Sigmoid colon (tissue), 7 donors: ENCODE data around the gene TBC1D19. TPM values are rescaled to one million over a fixed set of nuclear protein-coding genes. Genes with fewer than 3 reads are reported as not detected.

Experiments
- DNase-seq: peaks from one replicate; pipeline ENCODE4 v3.0.0-alpha.2; 2019
- H3K27ac ChIP-seq, 4 donors: fragments of 200-600 bp; sonication (generic); one replicate each; pipeline ENCODE4 v1.5.1; 2016 to 2019; ENCODE audit warnings: mild to moderate bottlenecking in 1 of 4
- H3K27me3 ChIP-seq, 3 donors: fragments of 200-600 bp; sonication (generic); one replicate each; pipeline ENCODE4 v1.5.1; 2019; ENCODE audit warnings: mild to moderate bottlenecking in 1 of 3
- H3K36me3 ChIP-seq, 4 donors: fragments of 200-600 bp; sonication (generic); one replicate each; pipeline ENCODE4 v1.5.1; 2016 to 2019
- H3K4me1 ChIP-seq, 4 donors: fragments of 200-600 bp; sonication (generic); one replicate each; pipeline ENCODE4 v1.5.1; 2017 to 2019
- H3K4me3 ChIP-seq, 4 donors: fragments of 200-600 bp; sonication (generic); one replicate each; pipeline ENCODE4 v1.5.1; 2017 to 2019; ENCODE audit warnings: mild to moderate bottlenecking in 2 of 4, moderate library complexity in 1 of 4
- H3K9me3 ChIP-seq, 4 donors: fragments of 200-600 bp in 3 of 4; sonication (generic) in 3 of 4; one replicate each; pipeline versions ENCODE4 v1.5.1 to v1.6.1; 2013 to 2019
- CTCF ChIP-seq, 4 experiments: fragments of 450-650 bp in 3 of 4; fragments of 200-600 bp in 1 of 4; IDR thresholded peaks; one replicate each; pipeline ENCODE4 v1.5.1; 2016 to 2019; ENCODE audit warnings: antibody characterized with exemption in 4 of 4, mild to moderate bottlenecking in 3 of 4, moderate library complexity in 2 of 4
- EP300 ChIP-seq, 4 donors: sonication (generic); formaldehyde crosslinking; IDR thresholded peaks; one replicate each; pipeline ENCODE4 v1.6.1; 2017; ENCODE audit warnings: antibody characterized with exemption in 4 of 4
- POLR2A ChIP-seq, 2 donors: fragments of 450-650 bp; IDR thresholded peaks; one replicate each; pipeline ENCODE4 v1.6.1; 2016; ENCODE audit warnings: antibody characterized with exemption in 2 of 2, mild to moderate bottlenecking in 2 of 2, moderate library complexity in 2 of 2
- POLR2AphosphoS5 ChIP-seq, 4 donors: sonication (generic); formaldehyde crosslinking; IDR thresholded peaks; one replicate each; pipeline ENCODE4 v1.6.1; 2017; ENCODE audit warnings: antibody characterized with exemption in 4 of 4
- WGBS, 2 donors: extraction: QIAGEN DNeasy Blood & Tissue Kit; methylation state at CpG; one replicate each; pipeline ENCODE4 v1.1.7; 2013; 5-methylcytosine and 5-hydroxymethylcytosine counted together
- intact Hi-C: fragments of 100-400 bp; cut with DNase I; formaldehyde crosslinking; loops from one replicate; pipeline ENCODE4 v1.15.1; 2023
- polyA plus RNA-seq, 3 donors: library from polyadenylated mRNA; stranded (reverse); fragments of 200-250 nt; gene quantifications; one replicate each; pipeline ENCODE4 v1.2.3, GENCODE V29; 2013
- total RNA-seq, 4 donors: library from RNA; depleted of rRNA; stranded (reverse); fragments of >200 nt; gene quantifications; one replicate each; pipeline ENCODE4 v1.1.0, GENCODE V29; 2016
- donor health status: healthy with polysubstance abuse.
- donor health status: Bipolar disorder and iron deficiency.
- donor health status: healthy.

Gene TBC1D19
- total and polyA plus RNA-seq, 7 donors = 1.4 to 31.8 (median 21.6) TPM

GRCh38 chr4:26785312-26785711, 201.4 kb downstream of the TBC1D19 start:
- intact Hi-C loops = no loop called here
- Histone ChIP-seq H3K4me1 (peaks cover 0 to 17% (median 14%) of the 10 kb centered on the region in 4 donors), H3K27ac (no peak overlapping the region), H3K36me3 (no peaks in the 10 kb centered on the region), H3K27me3 (no peaks in the 10 kb centered on the region), H3K9me3 (no peaks in the 10 kb centered on the region), H3K4me3 (no peak overlapping the region)
- no peak for DNase-seq
- WGBS, 2 donors = 74 to 76% methylated on average over 4 of the region's 4 CpGs
- no peak for TF ChIP-seq CTCF (IDR thresholded peaks at IDR 0.05)
- TF ChIP-seq POLR2A (IDR thresholded peaks at IDR 0.05) = no peak
- no peak for TF ChIP-seq POLR2AphosphoS5 (IDR thresholded peaks at IDR 0.05)
- no peak for TF ChIP-seq EP300 (IDR thresholded peaks at IDR 0.05)

- no peak for DNase-seq
- no peaks in the 10 kb centered on the region for H3K9me3 ChIP-seq
- H3K27ac ChIP-seq = no peak overlapping the region
- no peaks in the 10 kb centered on the region for H3K36me3 ChIP-seq
- no peaks in the 10 kb centered on the region for H3K27me3 ChIP-seq
- no peak for TF ChIP-seq EP300 (IDR thresholded peaks at IDR 0.05)
- no peak for TF ChIP-seq POLR2A (IDR thresholded peaks at IDR 0.05)
- no peak for TF ChIP-seq POLR2AphosphoS5 (IDR thresholded peaks at IDR 0.05)
- TF ChIP-seq CTCF (IDR thresholded peaks at IDR 0.05) = no peak
- WGBS, 2 donors = 77 to 79% methylated on average over 2 of the region's 2 CpGs
- intact Hi-C loops = no loop called here
- H3K4me1 ChIP-seq = peaks cover 0 to 13% (median 11%) of the 10 kb centered on the region in 4 donors
- no peak overlapping the region for H3K4me3 ChIP-seq
Observed at GRCh38 chr4:26785810-26786209, 201.9 kb downstream of the TBC1D19 start.

DNA sequence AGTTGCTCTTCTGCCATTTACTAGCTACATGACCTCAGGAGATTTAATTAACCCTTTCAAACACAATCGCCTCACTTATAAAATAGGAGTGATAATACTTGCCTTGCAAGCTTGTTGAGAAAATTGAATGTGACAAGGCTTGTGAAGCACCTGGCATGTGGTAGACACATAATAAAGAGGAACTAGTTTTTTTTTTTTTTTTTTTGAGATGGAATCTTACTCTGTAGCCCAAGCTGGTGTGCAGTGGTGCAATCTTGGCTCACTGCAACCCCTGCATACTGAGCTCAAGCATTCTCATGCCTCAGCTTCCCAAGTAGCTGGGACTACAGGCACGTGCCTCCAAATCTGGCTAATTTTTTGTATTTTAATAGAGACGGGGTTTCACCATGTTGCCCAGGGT, 203.0 kb downstream of the TBC1D19 start:
- no peak for DNase-seq
- peaks cover 0 to 13% (median 11%) of the 10 kb centered on the region in 4 donors for H3K4me1 ChIP-seq
- no peak overlapping the region for H3K4me3 ChIP-seq
- TF ChIP-seq EP300 (IDR thresholded peaks at IDR 0.05) = no peak
- no peak for TF ChIP-seq CTCF (IDR thresholded peaks at IDR 0.05)
- no peak for TF ChIP-seq POLR2AphosphoS5 (IDR thresholded peaks at IDR 0.05)
- TF ChIP-seq POLR2A (IDR thresholded peaks at IDR 0.05) = no peak
- peak overlapping the region in 1 of 4 donors; percentile 7 for H3K27ac ChIP-seq
- no peaks in the 10 kb centered on the region for H3K9me3 ChIP-seq
- H3K36me3 ChIP-seq = no peaks in the 10 kb centered on the region
- intact Hi-C loops = no loop called here
- H3K27me3 ChIP-seq = no peaks in the 10 kb centered on the region
- 84 to 94% methylated on average over 3 of the region's 3 CpGs for WGBS, 2 donors

DNA sequence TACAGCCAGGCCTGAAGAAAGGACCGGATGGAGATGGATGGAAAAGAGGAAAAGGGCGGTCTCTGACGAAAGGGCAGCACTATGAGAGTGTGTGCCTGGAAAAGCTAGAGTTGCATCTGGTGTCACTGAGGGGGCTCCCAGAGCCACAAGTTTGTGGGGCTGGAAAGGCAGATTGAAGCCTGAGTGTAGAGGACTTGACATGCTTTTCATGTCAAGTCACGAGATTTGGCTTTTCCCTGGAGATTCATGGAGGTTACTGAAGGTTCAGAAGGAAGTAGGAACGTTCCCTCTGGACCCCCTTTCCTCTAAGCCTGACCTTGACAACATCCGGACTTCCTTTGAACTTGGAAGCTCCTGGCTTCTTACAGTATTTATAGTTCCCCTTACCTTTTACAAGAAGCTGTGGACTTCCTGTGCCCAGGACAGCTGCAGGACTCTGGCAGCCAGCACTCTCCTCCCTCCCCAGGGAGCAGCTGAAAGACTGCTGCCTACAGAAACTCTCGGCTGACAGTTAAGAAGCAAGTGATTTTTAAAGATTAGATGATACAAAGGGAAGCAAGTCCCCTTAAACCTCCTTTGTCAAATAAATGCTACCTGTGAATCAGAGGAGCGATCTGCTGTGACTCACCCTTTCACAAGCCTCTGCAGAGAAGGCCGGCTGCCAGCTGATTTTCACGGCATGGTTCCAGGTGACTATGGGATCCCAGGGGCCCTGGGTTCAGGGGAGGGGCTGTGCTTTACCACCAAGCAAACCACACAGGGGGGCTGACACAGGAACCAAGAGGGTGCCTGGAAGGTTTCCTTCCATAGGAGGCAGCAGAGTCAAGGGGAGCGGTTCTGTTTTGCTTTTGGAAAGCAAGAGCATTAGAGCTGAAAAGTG, 203.8 kb downstream of the TBC1D19 start:
- H3K36me3 ChIP-seq = no peaks in the 10 kb centered on the region
- no peaks in the 10 kb centered on the region for H3K27me3 ChIP-seq
- WGBS, 2 donors = 37 to 39% methylated on average over 11 of the region's 11 CpGs
- intact Hi-C loops = no loop called here
- peak overlapping the region in 3 of 4 donors; percentile 10 to 17 (median 11) for H3K27ac ChIP-seq
- no peak for TF ChIP-seq POLR2A (IDR thresholded peaks at IDR 0.05)
- no peak for TF ChIP-seq CTCF (IDR thresholded peaks at IDR 0.05)
- no peak for TF ChIP-seq EP300 (IDR thresholded peaks at IDR 0.05)
- TF ChIP-seq POLR2AphosphoS5 (IDR thresholded peaks at IDR 0.05) = no peak
- no peak overlapping the region for H3K4me3 ChIP-seq
- no peaks in the 10 kb centered on the region for H3K9me3 ChIP-seq
- DNase-seq = no peak
- peaks cover 0 to 13% (median 11%) of the 10 kb centered on the region in 4 donors for H3K4me1 ChIP-seq
